Panc1 (cell line): Measurements from ENCODE around the gene TIMELESS.

Experiments used
- CTCF ChIP-seq: fragments of 450-650 bp; IDR thresholded peaks from 2 replicates; pipeline ENCODE4 v1.5.1; 2017; ENCODE audit warnings: mild to moderate bottlenecking
- POLR2AphosphoS5 ChIP-seq: IDR thresholded peaks from 2 replicates; pipeline ENCODE4 v1.6.1; 2012; ENCODE audit warnings: mild to moderate bottlenecking, low read depth, low read length, moderate library complexity
- SIN3A ChIP-seq: IDR thresholded peaks from 2 replicates; pipeline ENCODE4 v1.6.1; 2012; ENCODE audit warnings: low read depth, mild to moderate bottlenecking, low read length, moderate library complexity, borderline replicate concordance; ENCODE audit not compliant: insufficient read depth

- TF ChIP-seq CTCF (no peak), POLR2AphosphoS5 (no peak), SIN3A (no peak)
These were observed 39.1 kb upstream of the TIMELESS start, which contains the start of gene GLS2 for GRCh38 chr12:56488041-56488955.
